ENCODE measurements around the gene NPY2R.

NPY2R gene

DNA sequence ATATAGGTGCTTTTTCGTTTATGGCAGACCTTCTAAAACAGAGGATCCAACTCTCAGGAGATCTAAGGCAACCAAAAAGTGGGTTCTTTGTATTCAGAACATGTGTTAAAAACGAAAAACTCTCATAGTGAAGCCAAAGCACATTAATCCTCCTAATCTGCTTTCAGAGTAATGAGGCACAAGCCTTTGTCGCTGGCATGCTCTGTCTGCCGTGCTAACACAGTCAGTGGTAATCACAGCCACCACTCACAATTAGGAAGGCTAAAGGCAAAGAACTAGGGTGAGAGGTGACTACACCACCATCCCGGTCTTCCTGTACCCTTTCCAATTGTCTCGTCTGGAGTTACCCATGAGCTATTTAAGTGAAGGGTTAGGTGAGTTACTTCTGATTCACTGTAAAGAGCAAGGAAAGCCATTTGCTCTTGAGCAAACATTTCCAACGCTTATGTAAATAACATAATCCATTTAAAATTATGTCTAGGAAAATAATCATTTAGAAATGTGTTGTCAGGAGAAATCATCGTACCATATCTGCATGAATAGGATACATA is 40.7 kb downstream of the NPY2R start:
- DNase-seq: no peak

DNA sequence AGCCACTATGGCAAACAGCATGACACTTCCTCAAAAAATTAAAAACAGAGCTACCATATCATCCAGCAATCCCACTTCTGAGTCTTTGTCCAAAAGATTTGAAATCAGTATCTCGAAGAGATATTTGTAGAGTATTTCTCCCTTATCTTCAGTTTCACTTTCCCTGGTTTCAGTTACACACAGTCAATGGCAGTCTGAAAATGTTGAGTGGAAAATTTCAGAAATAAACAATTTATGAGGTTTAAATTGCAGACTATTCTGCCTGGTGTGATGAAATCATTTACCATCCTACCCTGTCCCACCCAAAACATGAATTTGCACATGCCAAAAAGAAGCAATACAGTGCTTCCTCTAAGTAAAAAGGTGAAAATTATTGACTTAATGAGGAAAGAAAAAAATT is 43.9 kb downstream of the NPY2R start:
- no peak for DNase-seq

DNA sequence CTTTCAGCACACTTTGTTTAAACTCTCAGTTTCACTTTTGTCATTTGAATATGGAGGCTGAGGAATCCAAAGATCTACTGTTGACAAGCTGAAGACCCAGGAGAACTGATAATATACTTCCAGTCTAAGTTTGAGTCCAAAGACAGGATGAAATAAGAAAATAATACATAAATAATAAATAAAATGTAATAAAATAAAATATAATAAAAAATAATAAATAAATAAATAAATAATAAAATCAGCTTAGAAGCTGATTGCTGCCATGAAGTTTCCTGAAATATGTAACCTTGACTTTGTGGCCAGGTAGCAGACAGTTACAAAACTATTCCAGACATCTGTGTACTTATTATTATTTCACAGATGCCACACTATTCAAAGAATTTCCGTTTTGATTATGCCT is 55.0 kb downstream of the NPY2R start:
- DNase-seq: no peak

DNA sequence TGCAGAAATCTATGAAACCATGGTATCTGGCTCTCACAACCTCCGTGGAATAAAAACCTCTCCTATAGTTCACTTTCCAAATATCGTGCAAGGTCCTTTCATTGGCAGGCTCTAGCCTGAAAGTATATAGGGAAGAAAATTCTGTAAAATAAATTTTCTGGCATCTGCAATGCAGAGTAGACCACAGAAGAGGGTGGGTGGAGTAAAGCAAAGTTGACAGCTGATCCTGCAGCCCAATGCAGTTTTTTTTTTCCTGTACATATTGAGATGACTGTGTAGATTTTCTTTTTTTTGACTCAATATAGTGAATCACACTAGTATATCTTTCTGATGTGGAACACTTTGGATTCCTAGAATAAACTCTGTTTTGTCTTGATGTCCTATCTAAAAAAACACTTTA is 56.7 kb downstream of the NPY2R start:
- DNase-seq: no peak
